ENCODE results near the gene BCAP31. TPM values are rescaled to one million over a fixed set of nuclear protein-coding genes. Genes with fewer than 3 reads are reported as not detected.
A peak's percentile ranks its signal among the peaks of the same experiment; 100 is the strongest.

Gene BCAP31
- total RNA-seq, 4 donors from 2014 or later: 76.4 to 129 (median 101) TPM

- Histone ChIP-seq H3K27ac (replicated peaks in 1 of 4) (peak overlapping the region; percentile 84 to 92 (median 88)), H3K27me3 (no peaks in the 10 kb centered on the region), H3K9me3 (no peaks in the 10 kb centered on the region), H3K4me1 (peaks cover 42 to 61% (median 59%) of the 10 kb centered on the region in 4 donors), H3K4me3 (peak overlapping the region; percentile 67 to 78 (median 72)), H3K36me3 (peaks cover 0 to 20% (median 9%) of the 10 kb centered on the region in 4 donors)
- WGBS: 84% methylated on average over 12 of the region's 55 CpGs
- TF ChIP-seq CTCF (IDR thresholded peaks at IDR 0.05) (no peak), POLR2AphosphoS5 (IDR thresholded peaks at IDR 0.05) (no peak), POLR2A (IDR thresholded peaks at IDR 0.05; ENCODE audit: low read depth) (no peak), EP300 (IDR thresholded peaks at IDR 0.05) (no peak)
- intact Hi-C loops (cut with DNase I): no loop called here
- no peak for DNase-seq (ENCODE audit: extremely low spot score)
These were observed 1.0 kb upstream of the BCAP31 start for GRCh38 chrX:153725039-153725831.

DNA sequence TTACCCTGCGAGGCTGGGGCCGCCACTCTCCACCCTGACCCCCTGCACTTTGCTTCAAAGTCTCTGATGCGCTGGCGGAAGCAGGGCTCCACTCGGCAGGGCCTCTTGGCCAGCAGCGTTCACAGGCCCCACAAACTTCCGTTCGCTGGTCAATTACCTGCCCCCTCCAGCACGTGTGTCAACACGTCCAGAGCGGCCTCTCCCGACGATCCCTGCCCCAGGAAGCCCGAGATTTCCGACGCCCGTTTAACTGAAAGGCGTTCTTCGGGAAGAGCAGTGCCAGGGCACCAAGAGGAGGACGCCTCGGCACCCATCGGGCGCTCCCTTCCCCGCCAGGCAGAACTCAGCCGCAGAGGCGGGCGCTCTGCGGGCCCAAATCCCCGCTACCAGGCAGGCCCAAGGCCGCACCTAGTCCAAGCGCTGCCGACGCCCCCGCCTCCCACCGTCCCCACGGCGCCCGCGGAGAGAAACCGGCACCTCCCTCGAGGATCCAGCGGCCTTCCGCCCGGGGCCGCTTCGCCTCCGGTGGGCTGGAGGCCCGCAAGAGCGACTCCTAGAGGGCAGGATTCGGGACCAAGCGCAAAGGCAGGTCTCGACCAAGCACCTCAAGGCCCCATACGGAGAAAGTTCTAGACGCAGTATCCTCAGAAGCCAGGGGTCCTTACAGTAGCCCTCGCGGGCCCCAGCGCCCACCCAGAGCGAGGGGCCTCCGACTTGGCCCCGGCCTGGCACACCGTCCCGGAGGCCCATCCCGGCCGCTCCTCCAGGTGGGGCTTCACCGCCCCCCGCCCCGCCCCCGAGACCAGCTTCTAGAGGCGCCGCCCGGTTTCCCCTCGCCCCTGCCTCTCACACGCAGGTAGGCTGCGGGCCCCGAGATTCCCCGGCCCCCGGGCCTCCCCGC, 586 bp downstream of the BCAP31 start:
- Histone ChIP-seq H3K27ac (replicated peaks in 1 of 4) (peak overlapping the region; percentile 84 to 92 (median 88)), H3K9me3 (no peaks in the 10 kb centered on the region), H3K4me1 (peaks cover 42 to 55% (median 52%) of the 10 kb centered on the region in 4 donors), H3K4me3 (peak overlapping the region; percentile 67 to 78 (median 72)), H3K36me3 (peaks cover 6 to 25% (median 23%) of the 10 kb centered on the region in 4 donors), H3K27me3 (no peaks in the 10 kb centered on the region)
- intact Hi-C loops (cut with DNase I): no loop called here
- no peak for DNase-seq (ENCODE audit: extremely low spot score)
- 43% methylated on average over 30 of the region's 78 CpGs for WGBS
- TF ChIP-seq EP300 (IDR thresholded peaks at IDR 0.05) (no peak), CTCF (IDR thresholded peaks at IDR 0.05) (peak; percentile 10 to 27 (median 21))

- DNase-seq (ENCODE audit: extremely low spot score): no peak
- Histone ChIP-seq H3K4me3 (peak overlapping the region; percentile 67 to 78 (median 72)), H3K27ac (replicated peaks in 1 of 4) (peak overlapping the region; percentile 84 to 92 (median 88)), H3K36me3 (peaks cover 6 to 32% (median 30%) of the 10 kb centered on the region in 4 donors), H3K27me3 (no peaks in the 10 kb centered on the region), H3K9me3 (no peaks in the 10 kb centered on the region), H3K4me1 (peaks cover 35 to 47% (median 44%) of the 10 kb centered on the region in 4 donors)
- TF ChIP-seq CTCF (IDR thresholded peaks at IDR 0.05) (no peak), EP300 (IDR thresholded peaks at IDR 0.05) (no peak)
- intact Hi-C loops (cut with DNase I): no loop called here
- 60% methylated on average over 11 of the region's 12 CpGs for WGBS
These were observed 1.4 kb downstream of the BCAP31 start for GRCh38 chrX:153722704-153723350.

DNA sequence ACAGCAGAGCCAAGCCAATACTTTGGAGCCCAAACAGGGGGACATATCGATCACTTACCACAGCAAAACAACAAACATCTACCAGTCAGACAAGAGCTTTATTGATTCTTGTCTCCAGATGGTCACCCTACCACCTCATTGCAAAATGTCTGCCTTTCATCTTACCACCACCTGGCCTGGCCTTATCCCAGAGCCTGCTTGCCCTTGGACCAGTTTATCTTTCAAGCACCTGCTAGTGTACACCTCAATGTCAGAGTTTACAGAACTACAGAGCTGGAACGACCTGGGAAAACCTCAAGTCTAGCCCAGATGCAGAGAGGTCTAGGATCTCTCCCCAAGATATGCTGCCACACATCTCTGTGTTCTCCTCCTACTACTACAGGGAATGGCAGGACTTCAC, 4.5 kb downstream of the BCAP31 start:
- Histone ChIP-seq H3K4me1 (peaks cover 7 to 16% (median 14%) of the 10 kb centered on the region in 4 donors), H3K27me3 (no peaks in the 10 kb centered on the region), H3K4me3 (no peak overlapping the region), H3K9me3 (no peaks in the 10 kb centered on the region), H3K27ac (replicated peaks in 1 of 4) (no peak overlapping the region), H3K36me3 (peaks cover 6 to 49% (median 47%) of the 10 kb centered on the region in 4 donors)
- DNase-seq (ENCODE audit: extremely low spot score): no peak
- TF ChIP-seq CTCF (IDR thresholded peaks at IDR 0.05): no peak
- no peak for TF ChIP-seq EP300 (IDR thresholded peaks at IDR 0.05)
- no peak for TF ChIP-seq POLR2A (IDR thresholded peaks at IDR 0.05; ENCODE audit: low read depth)
- TF ChIP-seq POLR2AphosphoS5 (IDR thresholded peaks at IDR 0.05): no peak
- intact Hi-C loops (cut with DNase I): no loop called here
- WGBS: 65% methylated on average over 2 of the region's 2 CpGs

All from esophagus muscularis mucosa (tissue), 4 donors.